Fibroblast of lung (primary cell): ENCODE results near the gene EPHA1. TPM values are rescaled to one million over a fixed set of nuclear protein-coding genes. Genes with fewer than 3 reads are reported as not detected.
A peak's percentile ranks its signal among the peaks of the same experiment; 100 is the strongest.

Experiments
- DNase-seq, 2 donors: peaks; one replicate each; pipeline versions ENCODE4 v3.0.0 to v3.0.0-alpha.2; 2010; ENCODE audit warnings: low read depth in 2 of 2
- H2AFZ ChIP-seq: 2 replicates; pipeline ENCODE4 v1.5.1; 2012; ENCODE audit warnings: low read length, control low read depth, inconsistent platforms
- H3K27ac ChIP-seq: 2 replicates; pipeline ENCODE4 v1.5.1; 2011; ENCODE audit warnings: low read length, control low read depth; ENCODE audit not compliant: insufficient read depth
- H3K27me3 ChIP-seq: 2 replicates; pipeline ENCODE4 v1.5.1; 2011; ENCODE audit warnings: mild to moderate bottlenecking, low read length; ENCODE audit not compliant: control insufficient read depth, insufficient read depth
- H3K36me3 ChIP-seq: 2 replicates; pipeline ENCODE4 v1.5.1; 2011; ENCODE audit warnings: low read length; ENCODE audit not compliant: control insufficient read depth, insufficient read depth
- H3K4me1 ChIP-seq: 2 replicates; pipeline ENCODE4 v1.5.1; 2011; ENCODE audit warnings: low read length; ENCODE audit not compliant: control insufficient read depth, insufficient read depth; ENCODE audit errors: extremely low read depth
- H3K4me2 ChIP-seq: 2 replicates; pipeline ENCODE4 v1.5.1; 2011; ENCODE audit warnings: low read length, control low read depth; ENCODE audit not compliant: insufficient read depth; ENCODE audit errors: extremely low read depth
- H3K4me3 ChIP-seq, 4 experiments: fragments of 200-600 bp in 1 of 4; sonication (generic) in 1 of 4; replicated peaks in 1 of 4; 2 replicates each; pipeline ENCODE4 v1.5.1; 2011 to 2016; ENCODE audit warnings: low read length in 4 of 4, low read depth in 3 of 4, mild to moderate bottlenecking in 3 of 4, control low read depth in 2 of 4, inconsistent platforms in 1 of 4, mixed read lengths in 1 of 4; ENCODE audit not compliant: insufficient read depth in 1 of 4; ENCODE audit errors: control extremely low read depth in 1 of 4
- H3K79me2 ChIP-seq: 2 replicates; pipeline ENCODE4 v1.5.1; 2012; ENCODE audit warnings: mild to moderate bottlenecking, low read length, inconsistent platforms; ENCODE audit not compliant: control insufficient read depth, insufficient read depth
- H3K9ac ChIP-seq: 2 replicates; pipeline ENCODE4 v1.5.1; 2011; ENCODE audit warnings: mild to moderate bottlenecking, low read length, control low read depth; ENCODE audit not compliant: insufficient read depth
- H3K9me3 ChIP-seq: 2 replicates; pipeline ENCODE4 v1.5.1; 2012; ENCODE audit warnings: low read depth, low read length; ENCODE audit not compliant: control insufficient read depth, insufficient read depth
- H4K20me1 ChIP-seq: 2 replicates; pipeline ENCODE4 v1.5.1; 2011; ENCODE audit warnings: low read length; ENCODE audit not compliant: control insufficient read depth, insufficient read depth; ENCODE audit errors: extremely low read depth
- EZH2 ChIP-seq: IDR thresholded peaks from 2 replicates; pipeline ENCODE4 v1.5.1; 2012; ENCODE audit warnings: low read length, control low read depth, mild to moderate bottlenecking; ENCODE audit errors: missing control alignments
- polyA plus RNA-seq, 2 donors: library from polyadenylated mRNA; depleted of rRNA in 1 of 2; stranded (reverse) in 1 of 2; unstranded in 1 of 2; fragments of >200 nt; gene quantifications; 2 replicates each; pipeline ENCODE4 v1.2.1, GENCODE V29; 2011 to 2012; ENCODE audit warnings: missing spikeins in 1 of 2
- total RNA-seq: library from RNA; depleted of rRNA; stranded (reverse); fragments of >200 nt; gene quantifications from 2 replicates; pipeline ENCODE4 v1.2.1, GENCODE V29; 2014
- TF ChIP-seq, protein P1 (sequence below), 2 donors: IDR thresholded peaks in 1 of 2; conservative IDR thresholded peaks in 1 of 2; 1 replicate in 1 of 2; 2 replicates in 1 of 2; pipeline ENCODE4 v1.5.1; 2011 to 2012; ENCODE audit warnings: low read length in 2 of 2, control low read depth in 1 of 2, inconsistent platforms in 1 of 2, low read depth in 1 of 2, mild to moderate bottlenecking in 1 of 2

EPHA1 gene
- total and polyA plus RNA-seq, 2 donors (not counting 1 experiment from before 2014, with no cell fraction given) = under 0.01 to 0.09 TPM

DNA sequence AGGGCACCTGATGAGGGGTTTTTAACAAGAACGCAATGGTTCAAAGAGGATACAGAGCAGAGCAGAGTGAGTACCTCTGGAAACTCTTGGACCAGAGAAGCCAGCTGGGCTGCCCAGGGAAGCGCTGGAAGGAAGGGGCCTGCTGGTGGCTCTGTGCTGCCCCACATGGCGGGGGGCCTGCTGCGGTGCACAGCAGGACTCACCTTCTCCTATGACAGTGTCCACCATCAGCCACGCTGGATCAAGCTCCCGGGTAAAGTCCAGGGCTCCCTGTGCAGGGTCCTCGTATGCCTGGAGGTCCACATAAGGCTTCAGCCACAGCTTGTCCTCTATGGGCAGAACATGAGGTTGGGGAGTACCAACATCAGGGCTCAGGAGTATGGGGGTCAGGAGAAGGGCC lies 12.5 kb downstream of the EPHA1 start:
- Histone ChIP-seq H3K79me2 (no peaks in the 10 kb centered on the region), H4K20me1 (peaks cover 2% of the 10 kb centered on the region), H3K9me3 (no peaks in the 10 kb centered on the region), H3K36me3 (peaks cover 12% of the 10 kb centered on the region), H3K9ac (no peak overlapping the region), H3K27me3 (no peaks in the 10 kb centered on the region), H3K4me3 (no peak overlapping the region), H3K4me1 (peaks cover 16% of the 10 kb centered on the region), H3K4me2 (no peak overlapping the region), H2AFZ (no peak overlapping the region), H3K27ac (no peak overlapping the region)
- DNase-seq = no peak
- no peak for TF ChIP-seq EZH2
- TF ChIP-seq, protein P1, sequence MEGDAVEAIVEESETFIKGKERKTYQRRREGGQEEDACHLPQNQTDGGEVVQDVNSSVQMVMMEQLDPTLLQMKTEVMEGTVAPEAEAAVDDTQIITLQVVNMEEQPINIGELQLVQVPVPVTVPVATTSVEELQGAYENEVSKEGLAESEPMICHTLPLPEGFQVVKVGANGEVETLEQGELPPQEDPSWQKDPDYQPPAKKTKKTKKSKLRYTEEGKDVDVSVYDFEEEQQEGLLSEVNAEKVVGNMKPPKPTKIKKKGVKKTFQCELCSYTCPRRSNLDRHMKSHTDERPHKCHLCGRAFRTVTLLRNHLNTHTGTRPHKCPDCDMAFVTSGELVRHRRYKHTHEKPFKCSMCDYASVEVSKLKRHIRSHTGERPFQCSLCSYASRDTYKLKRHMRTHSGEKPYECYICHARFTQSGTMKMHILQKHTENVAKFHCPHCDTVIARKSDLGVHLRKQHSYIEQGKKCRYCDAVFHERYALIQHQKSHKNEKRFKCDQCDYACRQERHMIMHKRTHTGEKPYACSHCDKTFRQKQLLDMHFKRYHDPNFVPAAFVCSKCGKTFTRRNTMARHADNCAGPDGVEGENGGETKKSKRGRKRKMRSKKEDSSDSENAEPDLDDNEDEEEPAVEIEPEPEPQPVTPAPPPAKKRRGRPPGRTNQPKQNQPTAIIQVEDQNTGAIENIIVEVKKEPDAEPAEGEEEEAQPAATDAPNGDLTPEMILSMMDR (conservative IDR thresholded peaks at IDR 0.05 in 1 of 2, IDR thresholded peaks at IDR 0.05 in 1 of 2; ENCODE audit: low read depth in 1 of 2, low read length in 2 of 2) = no peak

DNA sequence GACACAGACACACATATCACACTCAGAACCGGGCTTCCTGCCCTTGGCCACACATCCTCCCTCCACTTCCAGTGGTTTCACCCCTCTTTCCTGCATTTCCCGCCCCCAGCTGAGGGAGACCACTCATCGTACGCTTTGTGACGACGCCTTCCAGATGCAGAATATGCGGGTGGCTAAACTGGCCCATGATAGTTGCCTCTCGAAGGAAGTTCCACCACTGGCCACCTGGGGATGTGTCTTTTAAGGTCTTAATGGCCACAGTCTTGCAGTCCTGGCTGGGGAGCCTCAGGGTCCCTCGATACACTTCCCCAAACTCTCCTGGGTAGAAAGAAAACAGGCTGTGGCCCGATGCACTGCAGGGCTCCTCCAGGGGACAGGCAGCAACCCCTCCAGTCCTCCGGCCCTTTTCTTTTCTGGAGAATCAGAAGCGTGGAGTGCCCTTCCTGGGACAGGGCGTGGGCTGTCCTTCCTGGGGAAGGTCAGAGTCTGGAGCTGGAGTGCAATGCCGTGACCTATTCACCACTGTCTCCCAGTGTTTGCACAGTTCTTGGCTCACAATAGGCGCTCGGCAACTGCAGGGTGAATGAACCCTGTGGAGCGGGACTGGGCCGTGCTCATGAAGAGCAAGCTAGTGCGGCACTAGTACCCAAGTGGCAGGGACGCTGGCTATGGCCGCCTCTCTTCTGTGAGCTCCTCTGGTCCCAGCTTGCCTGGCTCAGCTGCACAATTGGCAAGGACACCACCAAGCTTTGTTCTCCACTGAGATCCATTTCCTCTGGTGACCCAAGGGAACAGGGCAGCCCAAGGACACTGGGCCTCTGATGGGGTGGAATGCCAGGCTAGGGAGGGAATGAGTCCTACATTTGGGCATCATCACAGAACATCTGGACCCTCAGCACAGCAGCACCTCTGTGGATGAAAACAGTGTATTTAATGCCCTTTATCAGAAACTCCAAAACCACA lies 13.2 kb downstream of the EPHA1 start:
- Histone ChIP-seq H3K27ac (no peak overlapping the region), H3K4me1 (peaks cover 21% of the 10 kb centered on the region), H3K4me2 (no peak overlapping the region), H3K79me2 (no peaks in the 10 kb centered on the region), H4K20me1 (peaks cover 3% of the 10 kb centered on the region), H3K27me3 (no peaks in the 10 kb centered on the region), H3K9ac (no peak overlapping the region), H3K4me3 (no peak overlapping the region), H2AFZ (no peak overlapping the region), H3K36me3 (peaks cover 17% of the 10 kb centered on the region), H3K9me3 (no peaks in the 10 kb centered on the region)
- TF ChIP-seq, protein P1 (conservative IDR thresholded peaks at IDR 0.05 in 1 of 2, IDR thresholded peaks at IDR 0.05 in 1 of 2; ENCODE audit: low read depth in 1 of 2, low read length in 2 of 2) = no peak
- TF ChIP-seq EZH2 = no peak
- DNase-seq = peak in 1 of 2 donors; percentile 34

DNA sequence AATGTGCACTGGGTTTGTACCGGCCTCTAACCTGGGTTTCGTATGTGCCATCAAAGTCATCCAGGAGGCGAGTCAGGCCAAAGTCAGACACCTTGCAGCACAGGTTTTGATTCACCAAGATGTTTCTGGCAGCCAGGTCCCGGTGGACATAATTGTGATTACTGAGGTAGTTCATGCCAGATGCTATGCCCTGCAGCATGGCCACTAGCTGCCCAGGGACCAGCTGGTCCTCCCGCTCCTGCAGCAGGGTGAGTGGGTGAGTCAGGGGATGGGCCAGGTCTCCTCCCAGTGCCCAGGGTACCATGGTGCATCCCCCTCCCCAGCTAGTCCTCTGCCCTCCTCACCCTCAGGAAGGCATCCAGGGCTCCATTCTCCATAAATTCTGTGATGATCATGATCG lies 13.9 kb downstream of the EPHA1 start:
- no peaks in the 10 kb centered on the region for H3K27me3 ChIP-seq
- peaks cover 24% of the 10 kb centered on the region for H3K36me3 ChIP-seq
- H3K4me3 ChIP-seq = no peak overlapping the region
- peaks cover 28% of the 10 kb centered on the region for H3K4me1 ChIP-seq
- H3K79me2 ChIP-seq = peaks cover 1% of the 10 kb centered on the region
- no peak overlapping the region for H3K27ac ChIP-seq
- no peaks in the 10 kb centered on the region for H3K9me3 ChIP-seq
- H4K20me1 ChIP-seq = peaks cover 3% of the 10 kb centered on the region
- no peak overlapping the region for H2AFZ ChIP-seq
- no peak overlapping the region for H3K4me2 ChIP-seq
- no peak for DNase-seq
- TF ChIP-seq, protein P1 (conservative IDR thresholded peaks at IDR 0.05 in 1 of 2, IDR thresholded peaks at IDR 0.05 in 1 of 2; ENCODE audit: low read depth in 1 of 2, low read length in 2 of 2) = no peak
- no peak for TF ChIP-seq EZH2
- no peak overlapping the region for H3K9ac ChIP-seq
